H54 (cell line): ENCODE data around the gene CISD2.
"Not testable (repeated sequence)": the region's sequence is repeated elsewhere in the genome, so short reads cannot be mapped to it uniquely, and the experiment has no call there.

ENCODE experiments used
- DNase-seq: peaks from one replicate; pipeline ENCODE4 v3.0.0; 2011; ENCODE audit warnings: low spot score, mixed read lengths; ENCODE audit not compliant: insufficient read length
- FAIRE-seq: peaks from 3 replicates; lab custom pipeline; 2011; peaks lifted over from hg19 to GRCh38; lab: Jason Lieb, UNC
- POLR2A ChIP-seq: IDR thresholded peaks from 2 replicates; pipeline ENCODE4 v1.6.1; 2011; ENCODE audit warnings: low read depth, mild to moderate bottlenecking, low read length

The CISD2 gene

GRCh38 chr4:102867278-102868152 lies 1.3 kb upstream of the CISD2 start:
- TF ChIP-seq POLR2A: no peak
- no peak for DNase-seq
- peak; percentile 87 for FAIRE-seq

DNA sequence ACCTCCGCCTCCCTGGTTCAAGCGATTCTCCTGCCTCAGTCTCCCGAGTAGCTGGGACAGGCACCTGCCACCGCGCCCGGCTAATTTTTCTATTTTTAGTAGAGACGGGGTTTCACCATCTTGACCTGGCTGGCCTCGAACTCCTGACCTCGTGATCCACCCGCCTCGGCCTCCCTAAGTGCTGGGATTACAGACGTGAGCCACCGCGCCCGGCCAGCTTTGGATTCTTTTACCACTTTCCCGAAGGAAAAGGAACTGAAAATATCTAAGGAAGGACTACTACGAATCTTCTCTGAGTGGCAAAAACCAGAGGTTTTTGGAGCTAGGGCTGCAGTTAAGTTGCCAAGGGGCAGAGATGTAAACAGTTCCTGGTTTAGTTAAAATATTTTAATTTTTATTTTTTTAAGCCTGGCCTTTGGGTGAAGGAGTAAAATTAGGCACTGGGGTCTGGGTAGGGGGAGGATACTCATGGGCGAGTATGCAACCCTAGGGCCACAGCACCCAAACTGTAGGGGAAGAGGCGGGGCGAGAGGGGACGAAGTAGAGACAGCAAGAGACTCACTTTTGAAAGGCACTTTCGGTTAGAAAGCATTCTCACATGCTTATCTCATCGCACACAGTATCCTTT lies 525 bp upstream of the CISD2 start:
- FAIRE-seq: no peak

DNA sequence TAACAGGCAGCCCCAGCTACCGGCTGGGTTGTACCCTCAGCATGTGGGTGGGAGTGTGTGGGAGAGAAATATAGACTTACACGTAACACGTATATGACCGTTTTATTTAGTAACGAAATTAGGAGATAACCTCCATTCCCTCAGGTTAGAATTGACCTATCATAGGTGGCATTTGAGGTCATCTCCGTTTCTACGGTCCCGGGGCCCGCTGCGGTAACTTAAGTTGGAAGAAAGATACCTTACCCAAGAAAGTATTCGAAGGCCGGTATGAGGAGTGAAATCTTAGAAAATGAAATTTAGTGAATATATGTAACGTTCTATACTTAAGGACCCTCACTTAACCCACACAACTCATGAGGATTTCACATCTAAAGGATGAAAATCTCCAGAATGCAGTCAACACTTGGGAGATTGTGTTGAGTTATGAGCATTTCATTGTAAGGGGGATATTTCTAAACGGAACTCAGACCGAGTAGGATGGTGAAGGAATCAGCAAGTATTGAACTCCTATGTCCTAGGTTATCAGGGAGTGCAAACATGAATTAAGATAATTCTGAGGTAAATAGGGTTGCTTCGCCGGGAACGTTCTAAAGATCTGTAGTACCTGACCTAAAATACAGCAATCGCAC lies 891 bp downstream of the CISD2 start:
- no peak for TF ChIP-seq POLR2A
- no peak for FAIRE-seq
- no peak for DNase-seq

More for the DNA sequence above, 525 bp upstream of the CISD2 start:
- TF ChIP-seq POLR2A: no peak
- no peak for DNase-seq

- DNase-seq (no peak), FAIRE-seq (no peak)
Observed at GRCh38 chr4:102871772-102872171, 3.0 kb downstream of the CISD2 start.

GRCh38 chr4:102877477-102878106 lies 8.8 kb downstream of the CISD2 start:
- not testable (repeated sequence) for FAIRE-seq, DNase-seq

More at GRCh38 chr4:102871772-102872171, 3.0 kb downstream of the CISD2 start:
- TF ChIP-seq POLR2A: no peak

DNA sequence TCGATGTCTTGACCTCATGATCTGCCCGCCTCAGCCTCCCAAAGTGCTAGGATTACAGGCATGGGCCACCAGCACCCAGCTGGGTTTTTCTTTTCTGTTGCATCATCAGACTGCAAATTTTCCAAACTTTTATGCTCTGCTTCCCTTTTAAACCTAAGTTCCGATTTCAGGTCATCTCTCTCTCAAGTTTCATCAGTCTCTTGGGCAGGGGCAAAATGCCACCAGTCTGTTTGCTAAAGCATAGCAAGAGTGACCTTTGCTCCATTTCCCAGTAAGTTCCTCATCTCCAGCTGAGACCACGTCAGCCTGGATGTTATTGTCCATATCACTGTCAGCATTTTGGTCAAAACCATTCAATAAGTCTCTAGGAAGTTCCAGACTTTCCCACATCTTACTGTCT lies 9.6 kb downstream of the CISD2 start:
- DNase-seq, FAIRE-seq: not testable (repeated sequence)

- TF ChIP-seq POLR2A: no peak
- DNase-seq (no peak), FAIRE-seq (no peak)
Observed at GRCh38 chr4:102878901-102879300, 10.1 kb downstream of the CISD2 start.

GRCh38 chr4:102881343-102881742 lies 12.6 kb downstream of the CISD2 start:
- no peak for FAIRE-seq
- no peak for DNase-seq
- no peak for TF ChIP-seq POLR2A

DNA sequence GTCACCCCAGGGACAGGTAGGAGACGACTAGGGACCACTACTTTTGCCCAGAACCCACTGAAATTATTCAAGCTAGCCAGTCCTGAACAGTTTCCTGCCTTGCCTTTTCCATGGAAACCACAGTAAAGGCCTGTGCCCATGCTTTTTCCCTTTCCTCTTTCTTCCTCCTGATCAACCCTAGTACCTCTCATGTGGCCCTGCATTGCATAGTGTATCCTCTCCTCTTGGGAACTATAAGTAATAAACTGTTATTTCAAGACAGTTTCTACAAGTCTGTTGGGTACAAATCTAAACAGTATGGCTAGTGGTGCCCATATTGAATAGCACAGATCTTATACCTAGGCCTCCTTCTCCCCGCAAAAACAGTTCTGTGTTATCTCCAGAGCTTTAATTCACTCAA lies 14.5 kb downstream of the CISD2 start:
- FAIRE-seq (no peak), DNase-seq (no peak)
- no peak for TF ChIP-seq POLR2A

DNA sequence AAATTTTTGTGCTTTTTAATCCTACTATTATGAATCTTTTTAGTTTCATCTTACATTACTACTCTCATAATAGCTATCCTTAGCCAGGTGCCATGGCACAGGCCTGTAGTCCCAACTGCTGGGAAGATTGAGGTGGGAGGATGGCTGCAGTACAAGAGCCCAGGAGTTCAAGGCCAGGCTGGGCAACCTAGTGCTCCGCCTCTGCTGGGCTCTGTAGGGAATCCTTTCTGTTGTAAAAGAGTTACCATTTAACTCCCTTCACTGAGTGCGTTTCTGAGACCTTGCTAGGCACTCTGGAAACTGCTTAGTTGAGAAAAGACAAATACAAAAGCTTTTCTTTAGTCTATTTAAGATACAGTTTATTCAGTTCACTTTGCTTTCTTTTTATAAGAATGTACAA lies 19.8 kb downstream of the CISD2 start:
- FAIRE-seq, DNase-seq: not testable (repeated sequence)

- FAIRE-seq, DNase-seq: not testable (repeated sequence)
Observed at GRCh38 chr4:102889866-102890265, 21.1 kb downstream of the CISD2 start.

DNA sequence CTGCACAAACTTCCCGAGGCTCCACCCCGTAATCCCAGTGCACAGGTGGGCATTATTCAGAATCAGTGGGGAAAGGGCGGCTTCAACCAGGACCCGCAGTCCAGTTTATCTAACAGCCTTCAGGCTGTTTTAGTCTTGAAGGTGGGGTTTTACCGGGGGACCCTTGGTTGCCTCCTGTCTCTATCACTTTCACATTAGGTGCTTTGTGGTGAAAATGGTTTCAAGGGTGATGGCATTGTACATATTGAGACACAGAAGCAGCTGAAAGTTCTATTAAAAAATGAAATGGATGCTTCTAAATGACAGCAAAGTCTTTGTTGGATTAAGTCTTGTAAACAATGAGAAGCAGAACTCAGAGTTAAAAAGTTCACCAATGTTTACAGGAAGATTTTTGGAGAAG lies 27.8 kb downstream of the CISD2 start:
- DNase-seq, FAIRE-seq: not testable (repeated sequence)

DNA sequence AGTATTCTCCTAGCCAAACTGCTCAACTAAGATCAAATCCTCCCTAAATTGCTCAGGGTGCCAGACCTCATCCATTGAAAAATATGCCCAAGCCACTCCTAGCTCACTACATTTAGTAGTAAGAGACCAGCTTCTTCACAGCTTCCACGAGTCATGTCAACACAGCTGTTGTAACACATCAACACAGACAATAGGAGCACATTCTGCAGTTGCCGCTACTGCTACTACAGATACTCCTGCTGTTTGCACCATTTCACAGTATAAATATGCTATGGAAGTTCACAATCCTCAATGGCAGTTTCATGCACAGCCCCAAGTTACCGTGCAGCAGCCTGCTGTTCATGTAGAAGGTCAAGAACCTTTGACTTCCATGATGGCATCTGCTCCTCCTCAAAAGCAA lies 28.8 kb downstream of the CISD2 start:
- not testable (repeated sequence) for DNase-seq, FAIRE-seq

- TF ChIP-seq POLR2A: no peak
- no peak for DNase-seq
- no peak for FAIRE-seq
Observed at GRCh38 chr4:102901804-102902203, 33.0 kb downstream of the CISD2 start.

GRCh38 chr4:102918859-102919258 lies 50.1 kb downstream of the CISD2 start:
- DNase-seq: no peak
- no peak for FAIRE-seq
- no peak for TF ChIP-seq POLR2A

DNA sequence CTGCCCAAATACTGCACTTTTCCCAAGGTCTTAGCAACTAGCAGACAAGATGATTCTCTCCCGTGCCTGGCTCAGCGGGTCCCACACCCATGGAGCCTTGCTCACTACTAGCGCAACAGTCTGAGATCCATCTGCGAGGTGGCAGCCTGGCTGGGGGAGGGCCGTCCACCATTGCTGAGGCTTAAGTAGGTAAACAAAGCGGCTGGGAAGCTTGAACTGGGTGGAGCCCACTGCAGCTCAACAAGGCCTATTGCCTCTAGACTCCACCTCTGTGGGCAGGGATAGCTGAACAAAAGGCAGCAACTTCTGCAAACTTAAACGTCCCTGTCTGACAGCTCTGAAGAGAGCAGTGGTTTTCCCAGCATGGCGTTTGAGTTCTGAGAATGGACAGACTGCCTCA lies 50.9 kb downstream of the CISD2 start:
- FAIRE-seq, DNase-seq: not testable (repeated sequence)
